Measurements from ENCODE around the gene PPP1R3F.

PPP1R3F gene

GRCh38 chrX:49237060-49237459 is 32.5 kb upstream of the PPP1R3F start:
- H3K9me3 ChIP-seq (ENCODE audit: low read length): no peaks in the 10 kb centered on the region
- H2AFZ ChIP-seq (ENCODE audit: low read depth, low read length): no peak overlapping the region
- H3K4me1 ChIP-seq (ENCODE audit: insufficient read depth, low read length): no peaks in the 10 kb centered on the region
- no peaks in the 10 kb centered on the region for H3K27me3 ChIP-seq (ENCODE audit: insufficient read depth, low read length)
- H3K36me3 ChIP-seq (ENCODE audit: insufficient read depth, low read length): no peaks in the 10 kb centered on the region
- H3K4me3 ChIP-seq (ENCODE audit: low read length): no peak overlapping the region

GRCh38 chrX:49238735-49239134 is 30.9 kb upstream of the PPP1R3F start:
- Histone ChIP-seq H3K36me3 (ENCODE audit: insufficient read depth, low read length) (no peaks in the 10 kb centered on the region), H3K4me1 (ENCODE audit: insufficient read depth, low read length) (no peaks in the 10 kb centered on the region), H3K9me3 (ENCODE audit: low read length) (no peaks in the 10 kb centered on the region), H3K27me3 (ENCODE audit: insufficient read depth, low read length) (no peaks in the 10 kb centered on the region), H3K4me3 (ENCODE audit: low read length) (no peak overlapping the region), H2AFZ (ENCODE audit: low read depth, low read length) (no peak overlapping the region)

GRCh38 chrX:49242545-49243066 is 27.0 kb upstream of the PPP1R3F start:
- Histone ChIP-seq H3K27me3 (ENCODE audit: insufficient read depth, low read length) (no peaks in the 10 kb centered on the region), H3K9me3 (ENCODE audit: low read length) (no peaks in the 10 kb centered on the region), H3K4me3 (ENCODE audit: low read length) (no peak overlapping the region), H2AFZ (ENCODE audit: low read depth, low read length) (no peak overlapping the region), H3K4me1 (ENCODE audit: insufficient read depth, low read length) (no peaks in the 10 kb centered on the region), H3K36me3 (ENCODE audit: insufficient read depth, low read length) (no peaks in the 10 kb centered on the region)

GRCh38 chrX:49243166-49243565 is 26.4 kb upstream of the PPP1R3F start:
- H3K4me1 ChIP-seq (ENCODE audit: insufficient read depth, low read length): no peaks in the 10 kb centered on the region
- no peaks in the 10 kb centered on the region for H3K27me3 ChIP-seq (ENCODE audit: insufficient read depth, low read length)
- no peaks in the 10 kb centered on the region for H3K9me3 ChIP-seq (ENCODE audit: low read length)

GRCh38 chrX:49244207-49244606 is 25.4 kb upstream of the PPP1R3F start:
- H3K4me3 ChIP-seq (ENCODE audit: low read length): no peak overlapping the region
- no peaks in the 10 kb centered on the region for H3K9me3 ChIP-seq (ENCODE audit: low read length)
- no peak overlapping the region for H2AFZ ChIP-seq (ENCODE audit: low read depth, low read length)
- no peaks in the 10 kb centered on the region for H3K4me1 ChIP-seq (ENCODE audit: insufficient read depth, low read length)
- H3K36me3 ChIP-seq (ENCODE audit: insufficient read depth, low read length): peaks cover 6% of the 10 kb centered on the region
- H3K27me3 ChIP-seq (ENCODE audit: insufficient read depth, low read length): no peaks in the 10 kb centered on the region

More at GRCh38 chrX:49243166-49243565, 26.4 kb upstream of the PPP1R3F start:
- H3K36me3 ChIP-seq (ENCODE audit: insufficient read depth, low read length): no peaks in the 10 kb centered on the region
- H3K4me3 ChIP-seq (ENCODE audit: low read length): no peak overlapping the region
- H2AFZ ChIP-seq (ENCODE audit: low read depth, low read length): no peak overlapping the region

GRCh38 chrX:49246541-49246940 is 23.1 kb upstream of the PPP1R3F start:
- H3K4me1 ChIP-seq (ENCODE audit: insufficient read depth, low read length): no peaks in the 10 kb centered on the region
- no peak overlapping the region for H2AFZ ChIP-seq (ENCODE audit: low read depth, low read length)
- no peak overlapping the region for H3K4me3 ChIP-seq (ENCODE audit: low read length)
- peaks cover 6% of the 10 kb centered on the region for H3K36me3 ChIP-seq (ENCODE audit: insufficient read depth, low read length)
- H3K27me3 ChIP-seq (ENCODE audit: insufficient read depth, low read length): no peaks in the 10 kb centered on the region
- H3K9me3 ChIP-seq (ENCODE audit: low read length): no peaks in the 10 kb centered on the region

GRCh38 chrX:49247346-49247745 is 22.2 kb upstream of the PPP1R3F start:
- Histone ChIP-seq H3K27me3 (ENCODE audit: insufficient read depth, low read length) (no peaks in the 10 kb centered on the region), H3K9me3 (ENCODE audit: low read length) (no peaks in the 10 kb centered on the region), H3K4me3 (ENCODE audit: low read length) (no peak overlapping the region), H3K36me3 (ENCODE audit: insufficient read depth, low read length) (peaks cover 6% of the 10 kb centered on the region), H3K4me1 (ENCODE audit: insufficient read depth, low read length) (no peaks in the 10 kb centered on the region), H2AFZ (ENCODE audit: low read depth, low read length) (no peak overlapping the region)

GRCh38 chrX:49247916-49248811 is 21.4 kb upstream of the PPP1R3F start:
- no peaks in the 10 kb centered on the region for H3K9me3 ChIP-seq (ENCODE audit: low read length)
- no peak overlapping the region for H2AFZ ChIP-seq (ENCODE audit: low read depth, low read length)
- no peaks in the 10 kb centered on the region for H3K27me3 ChIP-seq (ENCODE audit: insufficient read depth, low read length)
- peaks cover 6% of the 10 kb centered on the region for H3K36me3 ChIP-seq (ENCODE audit: insufficient read depth, low read length)
- no peak overlapping the region for H3K4me3 ChIP-seq (ENCODE audit: low read length)
- H3K4me1 ChIP-seq (ENCODE audit: insufficient read depth, low read length): no peaks in the 10 kb centered on the region

- H3K9me3 ChIP-seq (ENCODE audit: low read length): no peaks in the 10 kb centered on the region
- no peaks in the 10 kb centered on the region for H3K27me3 ChIP-seq (ENCODE audit: insufficient read depth, low read length)
- H3K4me1 ChIP-seq (ENCODE audit: insufficient read depth, low read length): no peaks in the 10 kb centered on the region
- H2AFZ ChIP-seq (ENCODE audit: low read depth, low read length): no peak overlapping the region
- H3K36me3 ChIP-seq (ENCODE audit: insufficient read depth, low read length): peaks cover 6% of the 10 kb centered on the region
- no peak overlapping the region for H3K4me3 ChIP-seq (ENCODE audit: low read length)
Measured at GRCh38 chrX:49249071-49249470, 20.5 kb upstream of the PPP1R3F start.

- H3K27me3 ChIP-seq (ENCODE audit: insufficient read depth, low read length): no peaks in the 10 kb centered on the region
- no peaks in the 10 kb centered on the region for H3K4me1 ChIP-seq (ENCODE audit: insufficient read depth, low read length)
- no peaks in the 10 kb centered on the region for H3K9me3 ChIP-seq (ENCODE audit: low read length)
- no peak overlapping the region for H2AFZ ChIP-seq (ENCODE audit: low read depth, low read length)
- H3K36me3 ChIP-seq (ENCODE audit: insufficient read depth, low read length): peaks cover 6% of the 10 kb centered on the region
- no peak overlapping the region for H3K4me3 ChIP-seq (ENCODE audit: low read length)
Measured at GRCh38 chrX:49249616-49250015, 20.0 kb upstream of the PPP1R3F start.

- Histone ChIP-seq H3K9me3 (ENCODE audit: low read length) (no peaks in the 10 kb centered on the region), H3K27me3 (ENCODE audit: insufficient read depth, low read length) (no peaks in the 10 kb centered on the region), H3K4me1 (ENCODE audit: insufficient read depth, low read length) (no peaks in the 10 kb centered on the region), H3K4me3 (ENCODE audit: low read length) (no peak overlapping the region), H3K36me3 (ENCODE audit: insufficient read depth, low read length) (peaks cover 6% of the 10 kb centered on the region), H2AFZ (ENCODE audit: low read depth, low read length) (no peak overlapping the region)
Measured at GRCh38 chrX:49250066-49250465, 19.5 kb upstream of the PPP1R3F start.

- H3K36me3 ChIP-seq (ENCODE audit: insufficient read depth, low read length): peaks cover 6% of the 10 kb centered on the region
- no peak overlapping the region for H2AFZ ChIP-seq (ENCODE audit: low read depth, low read length)
- H3K4me3 ChIP-seq (ENCODE audit: low read length): no peak overlapping the region
- H3K9me3 ChIP-seq (ENCODE audit: low read length): no peaks in the 10 kb centered on the region
- H3K27me3 ChIP-seq (ENCODE audit: insufficient read depth, low read length): no peaks in the 10 kb centered on the region
- no peaks in the 10 kb centered on the region for H3K4me1 ChIP-seq (ENCODE audit: insufficient read depth, low read length)
Measured at GRCh38 chrX:49250578-49250977, 19.0 kb upstream of the PPP1R3F start.

GRCh38 chrX:49251325-49251724 is 18.3 kb upstream of the PPP1R3F start:
- Histone ChIP-seq H3K36me3 (ENCODE audit: insufficient read depth, low read length) (peaks cover 6% of the 10 kb centered on the region), H3K27me3 (ENCODE audit: insufficient read depth, low read length) (no peaks in the 10 kb centered on the region), H3K4me1 (ENCODE audit: insufficient read depth, low read length) (no peaks in the 10 kb centered on the region), H3K9me3 (ENCODE audit: low read length) (no peaks in the 10 kb centered on the region), H2AFZ (ENCODE audit: low read depth, low read length) (no peak overlapping the region), H3K4me3 (ENCODE audit: low read length) (no peak overlapping the region)
